K562 (cell line): ENCODE data around the gene ZNF506. TPM values are rescaled to one million over a fixed set of nuclear protein-coding genes. Genes with fewer than 3 reads are reported as not detected.

Experiments
- ATAC-seq: fragments of 200-7000 bp; cut with Tn5 transposase; 3 replicates; pipeline ENCODE4 v1.9.1; 2020; ENCODE audit warnings: moderate library complexity
- BruUV-seq: library from RNA; stranded (reverse); fragments of 400-500 nt; replicated peaks from 2 replicates; lab custom pipeline; 2021; lab: Mats Ljungman, UMichigan
- CTCF ChIA-PET: fragments of 300-600 bp; formaldehyde crosslinking; extraction: SDS; loops from one replicate; lab custom pipeline; 2021; ENCODE audit warnings: low intra/inter-chr PET ratio; lab: Yijun Ruan, JAX
- POLR2A ChIA-PET: fragments of 300-600, 350-650 bp; sonication (Branson Sonifier 250); formaldehyde crosslinking; extraction: SDS; loops from one replicate; lab custom pipeline; 2021; ENCODE audit warnings: antibody characterized with exemption, inconsistent platforms; lab: Yijun Ruan, JAX
- DNase-seq, 4 experiments: peaks; one replicate each; pipeline versions ENCODE4 v3.0.0 to v3.0.0-alpha.2; 2011 to 2018; ENCODE audit warnings: low spot score in 3 of 4, mixed read lengths in 3 of 4; ENCODE audit errors: extremely low read depth in 1 of 4
- FAIRE-seq: peaks from 2 replicates; lab custom pipeline; 2011; peaks lifted over from hg19 to GRCh38; lab: Jason Lieb, UNC
- H2AFZ ChIP-seq: 2 replicates; pipeline ENCODE4 v1.6.0; 2011; ENCODE audit warnings: low read depth, low read length, control low read depth, inconsistent platforms
- H3K27ac ChIP-seq: fragments of 200-600 bp; 3 replicates; pipeline ENCODE4 v1.8.0; 2011; ENCODE audit warnings: low read depth, mild to moderate bottlenecking, control low read depth, inconsistent platforms, low read length, moderate library complexity, mixed read lengths; ENCODE audit errors: extremely low read depth
- H3K27me3 ChIP-seq, 2 experiments: fragments of 300-600 bp in 1 of 2; 2 replicates in 1 of 2; 3 replicates in 1 of 2; pipeline versions ENCODE4 v1.6.0 to v1.8.0; 2011; ENCODE audit warnings: inconsistent platforms in 2 of 2, low read length in 2 of 2, mild to moderate bottlenecking in 1 of 2, mixed read lengths in 1 of 2, moderate library complexity in 1 of 2; ENCODE audit not compliant: control insufficient read depth in 2 of 2, insufficient read depth in 2 of 2
- H3K36me3 ChIP-seq: fragments of 300-600 bp; 3 replicates; pipeline ENCODE4 v1.8.0; 2011; ENCODE audit warnings: mild to moderate bottlenecking, low read length, inconsistent platforms; ENCODE audit not compliant: control insufficient read depth, insufficient read depth
- H3K4me1 ChIP-seq, 2 experiments: fragments of 200-600 bp in 1 of 2; replicated peaks in 1 of 2; 2 replicates in 1 of 2; 3 replicates in 1 of 2; pipeline versions ENCODE4 v1.5.1 to v1.8.0; 2011; ENCODE audit warnings: inconsistent platforms in 2 of 2, low read length in 2 of 2, mild to moderate bottlenecking in 1 of 2, mixed read lengths in 1 of 2, moderate library complexity in 1 of 2; ENCODE audit not compliant: control insufficient read depth in 2 of 2, insufficient read depth in 2 of 2
- H3K4me2 ChIP-seq: 2 replicates; pipeline ENCODE4 v1.6.1; 2011; ENCODE audit warnings: low read length, control low read depth, inconsistent platforms, mixed read lengths; ENCODE audit not compliant: insufficient read depth
- H3K4me3 ChIP-seq: fragments of 200-600 bp; sonication (generic), shearing (Covaris generic); 2 replicates; pipeline ENCODE4 v1.5.1; 2016; ENCODE audit warnings: control low read depth, inconsistent platforms
- H3K79me2 ChIP-seq: fragments of 200-600 bp; 3 replicates; pipeline ENCODE4 v1.8.0; 2011; ENCODE audit warnings: low read length, inconsistent platforms; ENCODE audit not compliant: control insufficient read depth, insufficient read depth
- H3K9ac ChIP-seq, 2 experiments: 2 replicates each; pipeline versions ENCODE4 v1.6.0 to v1.6.1; 2011; ENCODE audit warnings: low read depth in 2 of 2, low read length in 2 of 2, control low read depth in 1 of 2, inconsistent platforms in 1 of 2, mild to moderate bottlenecking in 1 of 2, mixed read lengths in 1 of 2; ENCODE audit not compliant: insufficient read depth in 1 of 2
- H3K9me1 ChIP-seq: one replicate; pipeline ENCODE4 v1.6.0; 2011; ENCODE audit warnings: inconsistent platforms, mild to moderate bottlenecking, low read length, moderate library complexity; ENCODE audit not compliant: control insufficient read depth, insufficient read depth
- H3K9me3 ChIP-seq: replicated peaks from 2 replicates; pipeline ENCODE4 v1.5.1; 2011; ENCODE audit warnings: low read depth, low read length, inconsistent platforms; ENCODE audit not compliant: control insufficient read depth, insufficient read depth
- H4K20me1 ChIP-seq: replicated peaks from 2 replicates; pipeline ENCODE4 v1.6.1; 2011; ENCODE audit warnings: low read length, inconsistent platforms, mixed read lengths; ENCODE audit not compliant: control insufficient read depth, insufficient read depth
- MTA3 ChIP-seq: fragments of 450-650 bp; formaldehyde crosslinking; IDR thresholded peaks from 2 replicates; pipeline ENCODE4 v1.6.1; 2017; ENCODE audit warnings: mild to moderate bottlenecking, borderline replicate concordance
- POLR2H ChIP-seq: IDR thresholded peaks from 2 replicates; pipeline ENCODE4 v1.6.1; 2016; ENCODE audit warnings: missing genetic modification characterization, low read depth, mild to moderate bottlenecking, control low read depth, missing compliant biosample characterization, moderate library complexity
- RFX7 ChIP-seq: fragments of 250-450 bp; sonication (Bioruptor Pico); IDR thresholded peaks from 2 replicates; pipeline ENCODE4 v1.5.1; 2021; ENCODE audit warnings: mild to moderate bottlenecking
- ZKSCAN3 ChIP-seq: fragments of 250-450 bp; sonication (Bioruptor Pico); IDR thresholded peaks from 2 replicates; pipeline ENCODE4 v1.4.0; 2020
- ZNF121 ChIP-seq: sonication (generic); formaldehyde crosslinking; conservative IDR thresholded peaks from 2 replicates; pipeline ENCODE4 v1.8.0; 2022; ENCODE audit warnings: missing genetic modification reagents
- WGBS: fragments of 100-300 bp; shearing (Covaris generic); methylation state at CpG from one replicate; pipeline ENCODE4 v1.1.6; 2016; ENCODE audit warnings: low coverage, mixed read lengths; ENCODE audit not compliant: insufficient coverage; ENCODE audit errors: missing lambda C conversion rate; 5-methylcytosine and 5-hydroxymethylcytosine counted together
- in situ Hi-C: fragments of 300-500 bp; cut with MboI; formaldehyde crosslinking; loops from 4 replicates; pipeline ENCODE4 v1.15.0; 2018; ENCODE audit warnings: inconsistent platforms, mixed read lengths
- intact Hi-C: fragments of 100-400 bp; cut with micrococcal nuclease; formaldehyde crosslinking; loops from 2 replicates; pipeline ENCODE4 v1.14.2; 2022
- polyA plus RNA-seq, 8 experiments: library from polyadenylated mRNA; depleted of rRNA in 4 of 8; stranded (reverse) in 5 of 8; unstranded in 3 of 8; fragments of >200 nt; fragmentation: Nextera tagmentation in 2 of 8; fragmentation: Illumina TruSeq in 1 of 8; extraction: Ambion mirVana in 2 of 8; extraction: Trizol in 1 of 8; gene quantifications; 2 replicates each; pipeline versions ENCODE4 v1.2.1 to v1.2.3, GENCODE V29; 2011 to 2014; ENCODE audit warnings: inconsistent platforms in 1 of 8, missing spikeins in 1 of 8
- total RNA-seq, 7 experiments: library from RNA; depleted of rRNA in 6 of 7; stranded (reverse); fragments of >200 nt in 6 of 7; fragmentation: Illumina TruSeq in 2 of 7; extraction: Trizol in 2 of 7; gene quantifications; 2 replicates each; pipeline versions ENCODE4 v1.2.1 to v1.2.3, GENCODE V29; 2011 to 2021; ENCODE audit warnings: low replicate concordance in 1 of 7
- TF ChIP-seq, protein P1 (sequence below): fragments of 450-650 bp; IDR thresholded peaks from 2 replicates; pipeline ENCODE4 v1.6.1; 2016; ENCODE audit warnings: antibody characterized with exemption

ZNF506 gene
- total and polyA plus RNA-seq, 9 of the 15 experiments (the other 6 are each of a cell fraction or from before 2014, with no cell fraction given): 0.03 to 0.44 (median 0.14) TPM; not detected in 2

DNA sequence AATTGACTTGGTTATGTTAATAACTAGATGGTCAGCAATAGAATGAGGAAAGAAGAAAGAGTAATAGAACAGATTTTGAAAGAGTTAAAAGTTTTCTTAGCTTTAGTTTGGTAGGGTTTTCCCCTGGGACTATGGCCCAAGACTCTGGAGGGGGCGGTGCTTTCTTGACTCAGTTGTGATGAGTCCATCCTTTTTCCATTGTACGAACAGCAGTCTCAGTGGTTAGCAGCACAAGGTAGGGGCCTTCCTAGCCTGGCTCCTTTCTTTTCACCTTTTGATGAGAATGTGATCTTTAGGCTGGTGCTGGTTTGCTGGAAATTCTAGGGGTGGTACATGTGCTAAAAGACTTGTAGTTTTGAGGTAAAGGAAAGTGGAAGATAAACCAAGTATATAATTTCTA is 38.8 kb downstream of the ZNF506 start:
- H3K9me1 ChIP-seq: no peaks in the 10 kb centered on the region
- no peaks in the 10 kb centered on the region for H3K4me1 ChIP-seq
- intact Hi-C loops: no loop called here
- ATAC-seq (no peak), DNase-seq (no peak), FAIRE-seq (no peak)
- H3K4me2 ChIP-seq: no peak overlapping the region
- peaks cover 2% of the 10 kb centered on the region; the same call in 1 of the 3 replicates for H3K79me2 ChIP-seq
- CTCF ChIA-PET: no interaction called here
- H3K27me3 ChIP-seq: no peaks in the 10 kb centered on the region
- no peak overlapping the region for H3K27ac ChIP-seq
- H3K4me3 ChIP-seq: no peak overlapping the region
- TF ChIP-seq, protein P1, sequence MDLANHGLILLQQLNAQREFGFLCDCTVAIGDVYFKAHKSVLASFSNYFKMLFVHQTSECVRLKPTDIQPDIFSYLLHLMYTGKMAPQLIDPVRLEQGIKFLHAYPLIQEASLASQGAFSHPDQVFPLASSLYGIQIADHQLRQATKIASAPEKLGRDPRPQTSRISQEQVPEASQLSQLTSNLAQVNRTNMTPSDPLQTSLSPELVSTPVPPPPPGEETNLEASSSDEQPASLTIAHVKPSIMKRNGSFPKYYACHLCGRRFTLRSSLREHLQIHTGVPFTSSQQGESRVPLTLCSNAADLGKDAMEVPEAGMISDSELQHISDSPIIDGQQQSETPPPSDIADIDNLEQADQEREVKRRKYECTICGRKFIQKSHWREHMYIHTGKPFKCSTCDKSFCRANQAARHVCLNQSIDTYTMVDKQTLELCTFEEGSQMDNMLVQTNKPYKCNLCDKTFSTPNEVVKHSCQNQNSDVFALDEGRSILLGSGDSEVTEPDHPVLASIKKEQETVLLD: no peak
- no peak for TF ChIP-seq RFX7 (CRISPR knock-in tag)
- no peak for TF ChIP-seq POLR2H (tag)
- TF ChIP-seq ZKSCAN3 (CRISPR knock-in tag): no peak
- TF ChIP-seq MTA3: no peak
- TF ChIP-seq ZNF121 (CRISPR knock-in tag): no peak
- in situ Hi-C loops: no loop called here
- 57% methylated on average over 2 of the region's 2 CpGs for WGBS
- H3K36me3 ChIP-seq: peaks cover 5% of the 10 kb centered on the region; the same call in 1 of the 3 replicates
- no peaks in the 10 kb centered on the region for H4K20me1 ChIP-seq
- H2AFZ ChIP-seq: no peak overlapping the region
- POLR2A ChIA-PET: interaction anchor here (1.4 kb wide), 1 partner anchor 10 kb away, joined by 4 read pairs; no protein-coding TSS in a partner anchor
- H3K9ac ChIP-seq: no peak overlapping the region
- H3K9me3 ChIP-seq: no peaks in the 10 kb centered on the region
- no TSS peak for BruUV-seq
